Neural progenitor cell (in vitro differentiated cells): Measurements from ENCODE around the gene MPP4. TPM values are rescaled to one million over a fixed set of nuclear protein-coding genes. Genes with fewer than 3 reads are reported as not detected.

Experiments used
- DNase-seq: peaks from one replicate; pipeline ENCODE4 v3.0.0-alpha.2; 2016; ENCODE audit warnings: low spot score
- H2AFZ ChIP-seq: fragments of 200-600 bp; sonication (generic); replicated peaks from 2 replicates; pipeline ENCODE4 v1.6.1; 2016; ENCODE audit warnings: antibody characterized with exemption
- H3F3A ChIP-seq: fragments of 200-600 bp; sonication (generic); 2 replicates; pipeline ENCODE4 v1.6.1; 2016; ENCODE audit warnings: antibody characterized with exemption, low read depth
- H3K27ac ChIP-seq: fragments of 200-600 bp; sonication (generic); 2 replicates; pipeline ENCODE4 v1.5.1; 2016; ENCODE audit warnings: mild to moderate bottlenecking
- H3K27me3 ChIP-seq: fragments of 200-600 bp; sonication (generic); 2 replicates; pipeline ENCODE4 v1.6.1; 2016; ENCODE audit warnings: mild to moderate bottlenecking, moderate library complexity
- H3K36me3 ChIP-seq: fragments of 200-600 bp; sonication (generic); 2 replicates; pipeline ENCODE4 v1.5.1; 2016
- H3K4me1 ChIP-seq: fragments of 200-600 bp; sonication (generic); 2 replicates; pipeline ENCODE4 v1.6.1; 2016; ENCODE audit warnings: mixed run types
- H3K4me2 ChIP-seq: fragments of 200-600 bp; sonication (generic); 2 replicates; pipeline ENCODE4 v1.6.1; 2016
- H3K4me3 ChIP-seq: fragments of 200-600 bp; sonication (generic); 2 replicates; pipeline ENCODE4 v1.5.1; 2016
- H3K79me2 ChIP-seq: fragments of 200-600 bp; sonication (generic); 2 replicates; pipeline ENCODE4 v1.6.1; 2016; ENCODE audit warnings: low read depth
- H3K9ac ChIP-seq: fragments of 200-600 bp; sonication (generic); 2 replicates; pipeline ENCODE4 v1.6.1; 2016
- H3K9me3 ChIP-seq: fragments of 200-600 bp; sonication (generic); 2 replicates; pipeline ENCODE4 v1.5.1; 2016; ENCODE audit warnings: low read depth
- H4K20me1 ChIP-seq: fragments of 200-600 bp; sonication (generic); 2 replicates; pipeline ENCODE4 v1.6.1; 2016; ENCODE audit warnings: low read depth
- H3K27ac Mint-ChIP-seq: 3 replicates; pipeline ENCODE4 v1.8.0; 2021; ENCODE audit warnings: mixed read lengths
- H3K27me3 Mint-ChIP-seq: 2 replicates; pipeline ENCODE4 v1.8.0; 2022; ENCODE audit warnings: low read depth, mild to moderate bottlenecking, inconsistent platforms, moderate library complexity, mixed read lengths; ENCODE audit not compliant: insufficient read depth
- H3K36me3 Mint-ChIP-seq: 3 replicates; pipeline ENCODE4 v1.8.0; 2021; ENCODE audit warnings: mixed read lengths
- H3K4me1 Mint-ChIP-seq: 3 replicates; pipeline ENCODE4 v1.8.0; 2021; ENCODE audit warnings: mixed read lengths
- H3K4me3 Mint-ChIP-seq: 3 replicates; pipeline ENCODE4 v1.8.0; 2021; ENCODE audit warnings: mild to moderate bottlenecking, moderate library complexity, mixed read lengths
- H3K9me3 Mint-ChIP-seq: 3 replicates; pipeline ENCODE4 v1.8.0; 2020; ENCODE audit warnings: mixed read lengths
- EZH2 ChIP-seq: fragments of 200-600 bp; sonication (generic); IDR thresholded peaks from 2 replicates; pipeline ENCODE4 v1.6.1; 2017; ENCODE audit warnings: antibody characterized with exemption, mild to moderate bottlenecking, moderate library complexity
- EZH2phosphoT487 ChIP-seq: fragments of 200-600 bp; sonication (generic); IDR thresholded peaks from 2 replicates; pipeline ENCODE4 v1.6.1; 2017; ENCODE audit warnings: antibody characterized with exemption
- total RNA-seq: library from RNA; depleted of rRNA; stranded (reverse); fragments of >200 nt; gene quantifications from 2 replicates; pipeline ENCODE4 v1.2.3, GENCODE V29; 2015; ENCODE audit warnings: low replicate concordance
- TF ChIP-seq, protein P1 (sequence below): fragments of 200-600 bp; sonication (generic); IDR thresholded peaks from 2 replicates; pipeline ENCODE4 v1.5.1; 2017; ENCODE audit warnings: antibody characterized with exemption, mild to moderate bottlenecking

Gene MPP4, protein sequence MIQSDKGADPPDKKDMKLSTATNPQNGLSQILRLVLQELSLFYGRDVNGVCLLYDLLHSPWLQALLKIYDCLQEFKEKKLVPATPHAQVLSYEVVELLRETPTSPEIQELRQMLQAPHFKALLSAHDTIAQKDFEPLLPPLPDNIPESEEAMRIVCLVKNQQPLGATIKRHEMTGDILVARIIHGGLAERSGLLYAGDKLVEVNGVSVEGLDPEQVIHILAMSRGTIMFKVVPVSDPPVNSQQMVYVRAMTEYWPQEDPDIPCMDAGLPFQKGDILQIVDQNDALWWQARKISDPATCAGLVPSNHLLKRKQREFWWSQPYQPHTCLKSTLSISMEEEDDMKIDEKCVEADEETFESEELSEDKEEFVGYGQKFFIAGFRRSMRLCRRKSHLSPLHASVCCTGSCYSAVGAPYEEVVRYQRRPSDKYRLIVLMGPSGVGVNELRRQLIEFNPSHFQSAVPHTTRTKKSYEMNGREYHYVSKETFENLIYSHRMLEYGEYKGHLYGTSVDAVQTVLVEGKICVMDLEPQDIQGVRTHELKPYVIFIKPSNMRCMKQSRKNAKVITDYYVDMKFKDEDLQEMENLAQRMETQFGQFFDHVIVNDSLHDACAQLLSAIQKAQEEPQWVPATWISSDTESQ
- not detected in 2 replicates for total RNA-seq

DNA sequence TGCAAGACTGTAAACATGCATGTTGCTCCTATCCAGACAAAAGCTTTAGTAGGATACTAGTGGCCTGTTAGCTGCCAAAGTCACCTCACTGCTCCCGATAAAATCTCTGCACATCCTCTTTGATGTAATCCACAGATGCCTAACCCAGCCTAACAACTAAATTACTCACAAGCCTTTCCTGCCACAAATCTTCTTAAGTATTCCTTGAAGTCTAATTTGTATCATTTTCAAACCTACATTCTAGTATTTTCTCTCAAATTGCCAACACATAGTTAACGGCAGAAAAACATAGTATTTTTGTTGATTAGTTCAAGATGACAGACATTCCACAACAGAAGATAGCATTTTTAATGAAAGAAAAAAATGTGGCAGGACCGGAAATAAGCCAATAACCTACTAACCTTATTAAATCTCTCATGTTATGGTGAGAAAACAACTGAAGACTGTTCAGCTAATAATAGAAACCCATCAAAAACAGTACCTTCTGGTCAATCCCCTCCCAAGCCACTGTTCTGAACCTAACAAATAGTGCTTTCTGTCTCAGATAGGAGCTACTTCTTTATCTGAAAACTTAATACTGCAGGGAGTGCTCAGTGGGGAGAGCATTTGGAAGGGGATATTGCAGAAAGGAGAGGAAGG is at the start of gene MPP4:
MPP4 (minus strand) TSS at position 57 of the 639 bp plus-strand sequence. CDS start 4,690 bp downstream, outside the sequence.
- Histone ChIP-seq H3K36me3 (no peaks in the 10 kb centered on the region), H3K79me2 (no peaks in the 10 kb centered on the region), H3K9me3 (no peaks in the 10 kb centered on the region), H4K20me1 (no peaks in the 10 kb centered on the region), H2AFZ (no peak within 1 kb of the TSS), H3K4me2 (no peak within 1 kb of the TSS), H3F3A (no peaks in the 10 kb centered on the region), H3K9ac (no peak within 1 kb of the TSS), H3K27me3 (no peaks in the 10 kb centered on the region), H3K27ac (no peak within 1 kb of the TSS), H3K4me1 (peaks cover 3% of the 10 kb centered on the region), H3K4me3 (no peak within 1 kb of the TSS)
- TF ChIP-seq, protein P1, sequence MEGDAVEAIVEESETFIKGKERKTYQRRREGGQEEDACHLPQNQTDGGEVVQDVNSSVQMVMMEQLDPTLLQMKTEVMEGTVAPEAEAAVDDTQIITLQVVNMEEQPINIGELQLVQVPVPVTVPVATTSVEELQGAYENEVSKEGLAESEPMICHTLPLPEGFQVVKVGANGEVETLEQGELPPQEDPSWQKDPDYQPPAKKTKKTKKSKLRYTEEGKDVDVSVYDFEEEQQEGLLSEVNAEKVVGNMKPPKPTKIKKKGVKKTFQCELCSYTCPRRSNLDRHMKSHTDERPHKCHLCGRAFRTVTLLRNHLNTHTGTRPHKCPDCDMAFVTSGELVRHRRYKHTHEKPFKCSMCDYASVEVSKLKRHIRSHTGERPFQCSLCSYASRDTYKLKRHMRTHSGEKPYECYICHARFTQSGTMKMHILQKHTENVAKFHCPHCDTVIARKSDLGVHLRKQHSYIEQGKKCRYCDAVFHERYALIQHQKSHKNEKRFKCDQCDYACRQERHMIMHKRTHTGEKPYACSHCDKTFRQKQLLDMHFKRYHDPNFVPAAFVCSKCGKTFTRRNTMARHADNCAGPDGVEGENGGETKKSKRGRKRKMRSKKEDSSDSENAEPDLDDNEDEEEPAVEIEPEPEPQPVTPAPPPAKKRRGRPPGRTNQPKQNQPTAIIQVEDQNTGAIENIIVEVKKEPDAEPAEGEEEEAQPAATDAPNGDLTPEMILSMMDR: no peak
- TF ChIP-seq EZH2: no peak
- no peak for TF ChIP-seq EZH2phosphoT487
- Mint-ChIP-seq H3K4me1 (peaks cover 8% of the 10 kb centered on the region), H3K9me3 (no peaks in the 10 kb centered on the region), H3K27ac (no peak within 1 kb of the TSS), H3K36me3 (peaks cover 10% of the 10 kb centered on the region), H3K4me3 (no peak within 1 kb of the TSS), H3K27me3 (no peaks in the 10 kb centered on the region)
- no peak for DNase-seq

DNA sequence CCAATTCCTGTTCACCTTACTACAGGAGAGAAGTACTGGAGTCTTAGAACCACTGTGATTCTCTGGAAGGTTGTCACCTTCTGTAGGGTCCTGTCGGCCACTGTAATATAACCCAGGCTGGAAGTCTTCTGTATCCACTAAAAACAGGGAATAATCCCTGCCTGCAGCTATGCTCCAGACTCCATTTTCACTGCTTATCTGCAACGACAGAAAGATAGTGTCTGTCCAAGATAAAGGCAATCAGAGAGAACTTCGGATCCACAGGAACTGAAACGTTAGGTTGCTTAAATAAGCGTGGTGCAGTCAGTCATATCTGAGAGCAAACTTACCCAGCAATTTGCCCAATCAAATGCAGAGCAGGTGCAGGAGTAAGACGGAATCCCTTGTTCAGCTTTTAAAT is 48.1 kb upstream of the MPP4 start:
- Mint-ChIP-seq H3K4me1 (no peaks in the 10 kb centered on the region), H3K27me3 (no peaks in the 10 kb centered on the region), H3K36me3 (peaks cover 13% of the 10 kb centered on the region), H3K27ac (no peak overlapping the region), H3K4me3 (no peak overlapping the region), H3K9me3 (no peaks in the 10 kb centered on the region)
- Histone ChIP-seq H3F3A (peaks cover 11% of the 10 kb centered on the region), H4K20me1 (no peaks in the 10 kb centered on the region), H3K9me3 (no peaks in the 10 kb centered on the region), H3K4me1 (peaks cover 9% of the 10 kb centered on the region), H3K27me3 (no peaks in the 10 kb centered on the region), H3K4me2 (no peak overlapping the region), H3K36me3 (no peaks in the 10 kb centered on the region), H3K4me3 (no peak overlapping the region), H3K79me2 (no peaks in the 10 kb centered on the region), H3K9ac (no peak overlapping the region), H2AFZ (no peak overlapping the region), H3K27ac (no peak overlapping the region)
- TF ChIP-seq EZH2: no peak
- TF ChIP-seq, protein P1: no peak
- no peak for TF ChIP-seq EZH2phosphoT487
- no peak for DNase-seq

DNA sequence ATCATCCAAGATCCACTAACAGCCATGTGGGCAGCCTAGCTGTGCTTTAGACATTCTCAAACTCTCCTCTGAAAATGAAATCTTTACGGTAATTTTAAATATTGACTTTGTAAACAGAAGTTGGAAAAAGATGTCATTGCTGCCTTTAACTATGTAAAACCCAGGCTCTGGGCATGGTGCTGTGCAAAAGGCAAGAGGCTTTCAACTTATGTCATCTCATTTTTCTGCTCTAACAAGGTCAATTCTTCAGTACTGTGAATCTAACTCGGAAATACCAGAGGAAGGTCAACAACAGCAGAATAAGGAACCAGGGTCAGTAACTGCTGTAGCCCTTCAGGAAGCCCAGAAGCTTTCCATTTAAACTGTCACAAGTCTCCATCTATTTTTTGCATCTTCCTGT is 37.0 kb upstream of the MPP4 start:
- Histone ChIP-seq H3K27me3 (no peaks in the 10 kb centered on the region), H3F3A (no peaks in the 10 kb centered on the region), H3K9me3 (no peaks in the 10 kb centered on the region), H2AFZ (no peak overlapping the region), H3K4me1 (no peaks in the 10 kb centered on the region), H3K4me3 (no peak overlapping the region), H3K9ac (no peak overlapping the region), H3K4me2 (no peak overlapping the region), H3K27ac (no peak overlapping the region), H4K20me1 (no peaks in the 10 kb centered on the region), H3K36me3 (peaks cover 15% of the 10 kb centered on the region), H3K79me2 (no peaks in the 10 kb centered on the region)
- no peak for DNase-seq
- H3K36me3 Mint-ChIP-seq: peaks cover 29% of the 10 kb centered on the region
- no peak overlapping the region for H3K27ac Mint-ChIP-seq
- H3K9me3 Mint-ChIP-seq: peaks cover 9% of the 10 kb centered on the region
- H3K4me1 Mint-ChIP-seq: no peaks in the 10 kb centered on the region
- no peak for TF ChIP-seq EZH2
- no peak for TF ChIP-seq EZH2phosphoT487
- H3K4me3 Mint-ChIP-seq: no peak overlapping the region
- no peaks in the 10 kb centered on the region for H3K27me3 Mint-ChIP-seq
